Loucy (cell line): ENCODE results near the gene ALG14.

Experiments
- H2AFZ ChIP-seq: fragments of 200-600 bp; sonication (generic); 2 replicates; pipeline ENCODE4 v1.6.0; 2016; ENCODE audit warnings: antibody characterized with exemption, mild to moderate bottlenecking, low read length, moderate library complexity
- H3F3A ChIP-seq: fragments of 200-600 bp; 2 replicates; pipeline ENCODE4 v1.6.0; 2016; ENCODE audit warnings: antibody characterized with exemption, low read depth, mild to moderate bottlenecking
- H3K27me3 ChIP-seq: fragments of 200-600 bp; sonication (generic); 2 replicates; pipeline ENCODE4 v1.6.1; 2014; ENCODE audit warnings: low read length, mild to moderate bottlenecking; ENCODE audit not compliant: insufficient read depth, poor library complexity, severe bottlenecking
- H3K36me3 ChIP-seq: fragments of 200-600 bp; sonication (generic); 2 replicates; pipeline ENCODE4 v1.6.1; 2016; ENCODE audit warnings: low read length; ENCODE audit not compliant: insufficient read depth
- H3K4me1 ChIP-seq: fragments of 200-600 bp; sonication (generic); 2 replicates; pipeline ENCODE4 v1.5.1; 2014; ENCODE audit warnings: low read length, mild to moderate bottlenecking; ENCODE audit not compliant: insufficient read depth, poor library complexity, severe bottlenecking
- H3K4me2 ChIP-seq: fragments of 200-600 bp; sonication (generic); 2 replicates; pipeline ENCODE4 v1.6.0; 2014; ENCODE audit warnings: antibody characterized with exemption, low read length, low read depth, mild to moderate bottlenecking; ENCODE audit not compliant: poor library complexity, severe bottlenecking
- H3K4me3 ChIP-seq: fragments of 200-600 bp; sonication (generic); 2 replicates; pipeline ENCODE4 v1.5.1; 2014; ENCODE audit warnings: low read length, mild to moderate bottlenecking, mixed read lengths; ENCODE audit not compliant: poor library complexity, severe bottlenecking
- H3K79me2 ChIP-seq: fragments of 200-600 bp; sonication (generic); 2 replicates; pipeline ENCODE4 v1.6.1; 2014; ENCODE audit warnings: low read length; ENCODE audit not compliant: insufficient read depth
- H3K9ac ChIP-seq: fragments of 200-600 bp; sonication (generic); 2 replicates; pipeline ENCODE4 v1.6.0; 2014; ENCODE audit warnings: mild to moderate bottlenecking, low read depth, low read length, moderate library complexity; ENCODE audit not compliant: poor library complexity, severe bottlenecking
- H3K9me2 ChIP-seq: fragments of 200-600 bp; sonication (generic); replicated peaks from 2 replicates; pipeline ENCODE4 v1.6.1; 2016; ENCODE audit warnings: low read depth, low read length, mixed read lengths
- H3K9me3 ChIP-seq: fragments of 200-600 bp; sonication (generic); 2 replicates; pipeline ENCODE4 v1.6.1; 2014; ENCODE audit warnings: mild to moderate bottlenecking, antibody characterized with exemption, low read length, low read depth; ENCODE audit not compliant: insufficient read depth
- H4K20me1 ChIP-seq: fragments of 200-600 bp; sonication (generic); 2 replicates; pipeline ENCODE4 v1.6.0; 2014; ENCODE audit warnings: antibody characterized with exemption, low read length, mild to moderate bottlenecking; ENCODE audit not compliant: insufficient read depth, poor library complexity, severe bottlenecking
- EZH2phosphoT487 ChIP-seq: fragments of 200-600 bp; IDR thresholded peaks from 2 replicates; pipeline ENCODE4 v1.6.1; 2018; ENCODE audit warnings: antibody characterized with exemption, mild to moderate bottlenecking, moderate library complexity, borderline replicate concordance
- TF ChIP-seq, protein P1 (sequence below): fragments of 200-600 bp; sonication (generic); conservative IDR thresholded peaks from 2 replicates; pipeline ENCODE4 v1.5.1; 2014; ENCODE audit warnings: mild to moderate bottlenecking, antibody characterized with exemption, low read length

Gene ALG14

DNA sequence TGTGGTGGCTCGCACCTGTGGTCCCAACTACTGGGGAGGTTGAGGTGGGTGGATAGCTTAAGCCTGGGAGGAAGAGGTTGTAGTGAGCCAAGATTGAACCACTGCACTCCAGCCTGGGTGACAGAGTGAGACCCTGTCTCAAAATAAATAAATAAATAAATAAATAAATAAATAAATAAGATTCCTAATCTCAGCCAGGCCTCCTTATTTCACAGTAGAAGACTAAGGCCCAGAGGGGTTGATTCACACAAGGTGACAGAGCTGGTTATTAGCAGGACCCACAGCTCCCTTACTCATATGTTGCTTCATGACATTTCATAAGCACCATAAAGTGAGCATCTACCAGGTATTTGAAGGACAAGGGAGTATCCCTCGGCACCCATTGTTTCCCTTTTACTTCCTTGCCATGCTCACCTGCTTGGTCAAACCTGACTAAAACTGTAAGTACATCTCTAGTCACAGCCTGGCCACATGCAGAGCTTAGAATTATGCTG lies 32.7 kb downstream of the ALG14 start:
- H3K4me3 ChIP-seq: no peak overlapping the region
- no peak overlapping the region for H3K9ac ChIP-seq
- no peak overlapping the region for H2AFZ ChIP-seq
- no peaks in the 10 kb centered on the region for H3K9me3 ChIP-seq
- H4K20me1 ChIP-seq: no peaks in the 10 kb centered on the region
- H3K9me2 ChIP-seq: no peaks in the 10 kb centered on the region
- H3F3A ChIP-seq: no peaks in the 10 kb centered on the region
- no peak overlapping the region for H3K4me2 ChIP-seq
- no peaks in the 10 kb centered on the region for H3K27me3 ChIP-seq
- H3K36me3 ChIP-seq: no peaks in the 10 kb centered on the region
- no peak for TF ChIP-seq EZH2phosphoT487
- TF ChIP-seq, protein P1, sequence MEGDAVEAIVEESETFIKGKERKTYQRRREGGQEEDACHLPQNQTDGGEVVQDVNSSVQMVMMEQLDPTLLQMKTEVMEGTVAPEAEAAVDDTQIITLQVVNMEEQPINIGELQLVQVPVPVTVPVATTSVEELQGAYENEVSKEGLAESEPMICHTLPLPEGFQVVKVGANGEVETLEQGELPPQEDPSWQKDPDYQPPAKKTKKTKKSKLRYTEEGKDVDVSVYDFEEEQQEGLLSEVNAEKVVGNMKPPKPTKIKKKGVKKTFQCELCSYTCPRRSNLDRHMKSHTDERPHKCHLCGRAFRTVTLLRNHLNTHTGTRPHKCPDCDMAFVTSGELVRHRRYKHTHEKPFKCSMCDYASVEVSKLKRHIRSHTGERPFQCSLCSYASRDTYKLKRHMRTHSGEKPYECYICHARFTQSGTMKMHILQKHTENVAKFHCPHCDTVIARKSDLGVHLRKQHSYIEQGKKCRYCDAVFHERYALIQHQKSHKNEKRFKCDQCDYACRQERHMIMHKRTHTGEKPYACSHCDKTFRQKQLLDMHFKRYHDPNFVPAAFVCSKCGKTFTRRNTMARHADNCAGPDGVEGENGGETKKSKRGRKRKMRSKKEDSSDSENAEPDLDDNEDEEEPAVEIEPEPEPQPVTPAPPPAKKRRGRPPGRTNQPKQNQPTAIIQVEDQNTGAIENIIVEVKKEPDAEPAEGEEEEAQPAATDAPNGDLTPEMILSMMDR: no peak
- H3K79me2 ChIP-seq: no peaks in the 10 kb centered on the region
- H3K4me1 ChIP-seq: peaks cover 3% of the 10 kb centered on the region

DNA sequence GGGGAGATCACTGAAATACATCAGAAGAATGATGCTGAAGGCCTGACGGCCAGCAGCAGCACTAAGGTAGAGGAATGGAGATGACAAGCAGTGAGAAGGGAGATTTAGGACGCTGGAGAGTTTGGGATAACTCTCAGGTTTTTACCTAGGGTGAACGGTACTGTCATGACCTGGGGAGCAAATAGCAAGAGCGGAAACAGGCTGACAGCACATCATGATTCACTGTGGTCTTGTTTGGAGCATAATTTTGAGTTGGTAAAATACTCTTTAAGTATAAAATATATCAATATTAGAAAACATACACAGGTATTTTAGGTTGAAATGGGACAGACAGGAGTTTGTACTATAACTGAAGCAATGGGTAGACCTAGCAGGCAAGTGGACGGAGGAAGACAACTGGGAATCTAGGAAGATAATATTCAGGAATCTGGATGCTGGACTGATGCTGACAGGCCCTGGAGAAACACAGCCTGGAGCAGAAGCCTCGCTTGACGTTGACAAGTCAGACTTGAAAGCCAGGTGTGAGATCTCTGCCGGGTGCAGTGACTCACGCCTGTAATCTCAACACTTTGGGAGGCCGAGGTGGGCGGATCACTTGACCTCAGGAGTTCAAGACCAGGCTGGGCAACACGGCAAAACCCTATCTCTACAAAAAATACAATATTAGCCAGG lies 33.3 kb downstream of the ALG14 start:
- Histone ChIP-seq H3K36me3 (no peaks in the 10 kb centered on the region), H3K27me3 (no peaks in the 10 kb centered on the region), H3F3A (no peaks in the 10 kb centered on the region), H4K20me1 (no peaks in the 10 kb centered on the region), H3K4me3 (no peak overlapping the region), H3K4me2 (no peak overlapping the region), H3K4me1 (peaks cover 3% of the 10 kb centered on the region), H3K9me3 (no peaks in the 10 kb centered on the region), H2AFZ (no peak overlapping the region), H3K79me2 (no peaks in the 10 kb centered on the region), H3K9me2 (no peaks in the 10 kb centered on the region), H3K9ac (no peak overlapping the region)
- TF ChIP-seq, protein P1: no peak
- TF ChIP-seq EZH2phosphoT487: no peak

DNA sequence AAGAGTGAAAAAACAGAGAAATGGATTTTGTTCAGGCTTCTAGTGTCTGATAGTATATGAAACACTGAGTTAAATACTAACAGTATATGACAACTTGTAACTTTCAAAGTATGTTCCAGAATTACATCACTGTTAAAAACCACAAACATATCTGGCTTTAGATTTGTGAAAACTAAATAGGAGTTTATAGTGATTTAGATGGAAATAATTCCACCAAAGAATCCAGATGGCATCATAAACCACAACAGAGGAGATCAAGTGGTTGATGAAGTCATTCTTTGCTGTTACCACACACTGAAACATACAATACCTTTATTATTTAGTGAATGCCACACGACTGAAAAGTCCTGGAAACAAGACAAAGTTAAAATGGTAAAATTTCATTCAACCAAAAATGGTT lies 37.2 kb downstream of the ALG14 start:
- no peak overlapping the region for H3K9ac ChIP-seq
- no peak for TF ChIP-seq EZH2phosphoT487
- TF ChIP-seq, protein P1: no peak
- no peaks in the 10 kb centered on the region for H4K20me1 ChIP-seq
- no peaks in the 10 kb centered on the region for H3K9me2 ChIP-seq
- H3K4me3 ChIP-seq: no peak overlapping the region
- H3F3A ChIP-seq: no peaks in the 10 kb centered on the region
- no peak overlapping the region for H2AFZ ChIP-seq
- H3K79me2 ChIP-seq: no peaks in the 10 kb centered on the region
- H3K36me3 ChIP-seq: no peaks in the 10 kb centered on the region
- H3K4me2 ChIP-seq: no peak overlapping the region
- no peaks in the 10 kb centered on the region for H3K9me3 ChIP-seq
- no peaks in the 10 kb centered on the region for H3K27me3 ChIP-seq
- no peaks in the 10 kb centered on the region for H3K4me1 ChIP-seq
